NT2/D1 (cell line): ENCODE results near the gene FGD4.

Experiments
- SUZ12 ChIP-seq: IDR thresholded peaks from 2 replicates; pipeline ENCODE4 v1.6.1; 2011; ENCODE audit not compliant: insufficient read length, insufficient read depth; ENCODE audit errors: extremely low read depth
- YY1 ChIP-seq: IDR thresholded peaks from 2 replicates; pipeline ENCODE4 v1.6.1; 2011; ENCODE audit not compliant: insufficient read length, insufficient read depth
- ZNF274 ChIP-seq: IDR thresholded peaks from 2 replicates; pipeline ENCODE4 v1.6.1; 2011; ENCODE audit warnings: mild to moderate bottlenecking, low read depth, low read length

GRCh38 chr12:32567296-32567674, 167.9 kb downstream of the FGD4 start:
- TF ChIP-seq YY1 (no peak), SUZ12 (no peak), ZNF274 (no peak)
